ENCODE data around the gene GRPEL1.

GRCh38 chr4:7045961-7046921 is 21.6 kb downstream of the GRPEL1 start:
- TF ChIP-seq CTCF (IDR thresholded peaks at IDR 0.05; ENCODE audit: poor library complexity, severe bottlenecking): no peak
- TF ChIP-seq EZH2 (IDR thresholded peaks at IDR 0.05; ENCODE audit: borderline replicate concordance, insufficient read depth, low read length, poor library complexity, severe bottlenecking): no peak
- no peak for TF ChIP-seq TAF1 (IDR thresholded peaks at IDR 0.05; ENCODE audit: low read depth)
- TF ChIP-seq EP300 (conservative IDR thresholded peaks at IDR 0.05; ENCODE audit: poor library complexity, severe bottlenecking): no peak
- no peak for TF ChIP-seq POLR2AphosphoS5 (IDR thresholded peaks at IDR 0.05)
- no peak for TF ChIP-seq SMC3 (conservative IDR thresholded peaks at IDR 0.05; ENCODE audit: poor library complexity)

Measured in neural cell (in vitro differentiated cells).